Choroid plexus epithelial cell (primary cell): ENCODE measurements around the gene ALS2CL.

Experiments used
- DNase-seq: peaks from one replicate; pipeline ENCODE4 v3.0.0-alpha.2; 2010; ENCODE audit warnings: low read depth
- H3K4me3 ChIP-seq: 2 replicates; pipeline ENCODE4 v1.5.1; 2011; ENCODE audit warnings: low read depth, mild to moderate bottlenecking, control low read depth, low read length, moderate library complexity
- TF ChIP-seq, protein P1 (sequence below): conservative IDR thresholded peaks from 2 replicates; pipeline ENCODE4 v1.5.1; 2011; ENCODE audit warnings: low read depth, mild to moderate bottlenecking, control low read depth, inconsistent platforms, low read length, moderate library complexity

ALS2CL gene

GRCh38 chr3:46671541-46672348 is 21.7 kb downstream of the ALS2CL start:
- H3K4me3 ChIP-seq = no peak overlapping the region
- TF ChIP-seq, protein P1, sequence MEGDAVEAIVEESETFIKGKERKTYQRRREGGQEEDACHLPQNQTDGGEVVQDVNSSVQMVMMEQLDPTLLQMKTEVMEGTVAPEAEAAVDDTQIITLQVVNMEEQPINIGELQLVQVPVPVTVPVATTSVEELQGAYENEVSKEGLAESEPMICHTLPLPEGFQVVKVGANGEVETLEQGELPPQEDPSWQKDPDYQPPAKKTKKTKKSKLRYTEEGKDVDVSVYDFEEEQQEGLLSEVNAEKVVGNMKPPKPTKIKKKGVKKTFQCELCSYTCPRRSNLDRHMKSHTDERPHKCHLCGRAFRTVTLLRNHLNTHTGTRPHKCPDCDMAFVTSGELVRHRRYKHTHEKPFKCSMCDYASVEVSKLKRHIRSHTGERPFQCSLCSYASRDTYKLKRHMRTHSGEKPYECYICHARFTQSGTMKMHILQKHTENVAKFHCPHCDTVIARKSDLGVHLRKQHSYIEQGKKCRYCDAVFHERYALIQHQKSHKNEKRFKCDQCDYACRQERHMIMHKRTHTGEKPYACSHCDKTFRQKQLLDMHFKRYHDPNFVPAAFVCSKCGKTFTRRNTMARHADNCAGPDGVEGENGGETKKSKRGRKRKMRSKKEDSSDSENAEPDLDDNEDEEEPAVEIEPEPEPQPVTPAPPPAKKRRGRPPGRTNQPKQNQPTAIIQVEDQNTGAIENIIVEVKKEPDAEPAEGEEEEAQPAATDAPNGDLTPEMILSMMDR = no peak
- DNase-seq = no peak

- no peak for DNase-seq
- TF ChIP-seq, protein P1 = no peak
Observed at GRCh38 chr3:46670891-46671427, 22.5 kb downstream of the ALS2CL start.

DNA sequence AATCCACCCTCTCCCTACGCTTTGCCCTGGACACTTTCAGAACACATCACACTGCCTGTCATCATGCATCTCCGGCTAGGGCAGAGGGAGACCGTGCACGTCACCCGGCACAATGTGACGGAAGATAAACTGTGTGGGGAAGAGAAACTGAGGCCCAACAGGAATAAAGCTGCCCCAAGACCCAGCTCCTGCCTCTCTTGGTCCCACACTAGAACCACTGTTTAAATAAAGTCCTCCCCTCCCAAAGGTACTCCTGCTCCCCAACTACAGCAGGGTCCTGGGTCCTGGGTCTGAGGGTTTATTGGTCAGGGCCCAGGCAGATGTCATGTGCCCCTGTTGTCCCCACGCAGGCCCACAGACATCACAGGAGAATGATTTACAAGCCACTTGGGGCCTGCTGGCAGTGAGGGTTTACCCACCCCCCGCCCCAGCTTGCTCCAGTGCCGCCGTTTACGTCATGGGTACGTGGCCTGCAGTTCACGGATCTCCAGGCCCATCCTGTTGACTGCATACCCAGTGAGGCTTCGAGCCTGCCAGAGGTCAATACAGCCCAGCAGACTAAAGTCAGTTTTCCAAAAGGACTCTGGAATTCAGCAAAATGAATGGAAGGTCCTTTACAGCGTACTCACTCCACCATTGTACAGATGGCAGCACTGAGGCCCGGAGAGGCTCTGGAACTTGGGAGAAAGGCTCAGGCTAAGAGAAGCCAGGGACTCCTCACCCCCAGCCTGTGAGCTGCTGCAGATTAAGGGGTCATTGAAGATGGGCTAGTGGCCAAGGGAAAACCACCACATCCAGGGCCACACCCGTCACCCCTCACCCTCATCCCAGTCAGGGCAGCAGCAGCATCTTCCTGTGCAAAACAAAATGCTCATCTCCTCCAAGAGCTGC is 23.2 kb downstream of the ALS2CL start:
- TF ChIP-seq, protein P1 = no peak
- no peak for DNase-seq
- H3K4me3 ChIP-seq = no peak overlapping the region

More at GRCh38 chr3:46670891-46671427, 22.5 kb downstream of the ALS2CL start:
- no peak overlapping the region for H3K4me3 ChIP-seq

DNA sequence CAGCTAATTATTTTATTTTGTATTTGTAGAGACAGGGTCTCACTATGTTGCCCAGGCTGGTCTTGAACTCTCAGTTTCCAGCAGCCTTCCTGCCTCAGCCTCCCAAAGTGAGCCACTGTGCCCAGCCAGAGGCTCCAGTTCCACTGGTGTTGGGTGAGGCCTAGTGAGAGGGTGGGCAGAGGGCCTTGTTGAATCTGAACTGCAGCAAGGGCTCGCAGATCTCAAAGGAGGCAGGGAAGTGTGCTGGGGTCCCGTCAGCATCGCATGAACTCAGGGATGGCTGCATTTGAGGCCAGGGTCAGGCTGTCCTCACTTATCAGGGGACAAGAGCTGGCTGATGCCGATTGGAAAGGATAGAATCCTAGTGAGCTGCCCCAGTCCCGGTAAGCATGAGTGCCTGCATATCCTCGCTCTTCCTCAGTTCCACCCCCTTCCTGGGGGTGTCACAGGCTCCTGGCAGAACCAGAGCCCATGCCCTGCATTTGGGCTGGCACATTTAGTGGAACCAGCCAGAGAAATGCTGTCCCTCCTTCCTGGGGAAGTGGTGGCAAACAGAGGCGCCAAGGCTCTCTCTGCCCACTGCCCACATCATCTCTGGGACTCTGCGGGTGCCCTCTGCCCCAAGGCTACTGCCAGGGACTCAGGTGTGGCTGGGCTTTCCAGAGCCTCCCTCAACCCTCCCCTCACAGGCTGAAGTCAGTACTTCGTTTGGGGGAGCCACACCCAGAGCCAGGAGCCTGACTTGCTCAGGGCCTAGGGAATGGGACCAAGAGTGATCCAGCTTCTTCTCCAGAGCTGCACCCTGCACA is 24.1 kb downstream of the ALS2CL start:
- H3K4me3 ChIP-seq = no peak overlapping the region
- DNase-seq = no peak
- TF ChIP-seq, protein P1 = no peak

GRCh38 chr3:46668591-46668990 is 24.9 kb downstream of the ALS2CL start:
- TF ChIP-seq, protein P1 = no peak
- H3K4me3 ChIP-seq = no peak overlapping the region
- no peak for DNase-seq

DNA sequence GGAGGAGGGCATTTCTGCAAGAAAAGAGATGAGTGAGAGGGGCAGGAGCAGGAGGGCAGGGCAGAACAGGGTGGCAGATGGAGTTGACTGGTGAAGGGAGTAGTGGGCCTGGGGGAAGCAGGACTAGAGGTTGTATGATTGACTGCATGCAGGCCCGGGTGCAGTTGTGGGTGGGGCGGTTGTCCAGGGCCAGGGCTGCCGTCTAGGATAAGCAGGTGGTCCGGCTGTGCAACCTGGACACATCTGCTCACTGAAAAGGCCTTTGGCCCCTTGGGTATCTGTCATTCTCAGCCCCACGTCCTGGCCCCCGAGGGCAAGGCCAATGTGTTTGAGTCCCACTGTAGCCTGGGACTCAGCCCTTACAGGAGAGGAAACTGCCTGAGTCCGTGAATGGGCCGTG is 25.4 kb downstream of the ALS2CL start:
- no peak for DNase-seq
- TF ChIP-seq, protein P1 = no peak
- H3K4me3 ChIP-seq = no peak overlapping the region
